Suppressor macrophage (primary cell): Measurements from ENCODE around the gene ARMC9.
"Not testable (repeated sequence)": the region's sequence is repeated elsewhere in the genome, so short reads cannot be mapped to it uniquely, and the experiment has no call there.

Experiments used
- DNase-seq, 4 experiments: peaks; one replicate each; pipeline ENCODE4 v3.0.0-alpha.2; 2020 to 2022

ARMC9 gene

GRCh38 chr2:231290321-231291015 lies 92.0 kb downstream of the ARMC9 start:
- peak; percentile 32 to 52 (median 45) for DNase-seq

GRCh38 chr2:231292472-231293134 lies 94.2 kb downstream of the ARMC9 start:
- no peak for DNase-seq

GRCh38 chr2:231293163-231293562 lies 94.7 kb downstream of the ARMC9 start:
- DNase-seq: peak in 1 of 4 experiments; percentile 20

- no peak for DNase-seq
Measured at GRCh38 chr2:231294116-231294515, 95.7 kb downstream of the ARMC9 start.

- peak; percentile 15 to 62 (median 44) for DNase-seq
Measured at GRCh38 chr2:231294571-231295362, 96.3 kb downstream of the ARMC9 start.

GRCh38 chr2:231295363-231295655 lies 96.9 kb downstream of the ARMC9 start:
- DNase-seq: no peak

- DNase-seq: no peak
Measured at GRCh38 chr2:231296401-231296974, 98.1 kb downstream of the ARMC9 start.

- peak; percentile 71 to 81 (median 77) for DNase-seq
Measured at GRCh38 chr2:231297108-231297908, 98.9 kb downstream of the ARMC9 start.

- no peak for DNase-seq
Measured at GRCh38 chr2:231298091-231298490, 99.7 kb downstream of the ARMC9 start.

GRCh38 chr2:231299267-231299666 lies 100.8 kb downstream of the ARMC9 start:
- DNase-seq: peak; percentile 62 to 84 (median 77)

- peak in 3 of 4 experiments; percentile 33 to 53 (median 43) for DNase-seq
Measured at GRCh38 chr2:231300020-231300721, 101.7 kb downstream of the ARMC9 start.

GRCh38 chr2:231300722-231301076 lies 102.3 kb downstream of the ARMC9 start:
- DNase-seq: peak; percentile 13 to 41 (median 40)

GRCh38 chr2:231304259-231304658 lies 105.8 kb downstream of the ARMC9 start:
- not testable (repeated sequence) for DNase-seq

GRCh38 chr2:231305221-231305620 lies 106.8 kb downstream of the ARMC9 start:
- DNase-seq: no peak

- no peak for DNase-seq
Measured at GRCh38 chr2:231306791-231307393, 108.5 kb downstream of the ARMC9 start.

GRCh38 chr2:231308219-231308618 lies 109.8 kb downstream of the ARMC9 start:
- no peak for DNase-seq

GRCh38 chr2:231308631-231309428 lies 110.4 kb downstream of the ARMC9 start:
- DNase-seq: no peak

- no peak for DNase-seq
Measured at GRCh38 chr2:231312066-231312465, 113.6 kb downstream of the ARMC9 start.

- peak; percentile 42 to 89 (median 76) for DNase-seq
Measured at GRCh38 chr2:231315896-231316295, 117.5 kb downstream of the ARMC9 start.

- no peak for DNase-seq
Measured at GRCh38 chr2:231317579-231317978, 119.1 kb downstream of the ARMC9 start.
